Measurements from ENCODE around the gene ELAC1.

ELAC1 gene

GRCh38 chr18:51017140-51017879 is 49.5 kb downstream of the ELAC1 start:
- DNase-seq (ENCODE audit: low read depth, low spot score), result no peak

GRCh38 chr18:51020536-51020935 is 52.7 kb downstream of the ELAC1 start:
- no peak for DNase-seq (ENCODE audit: low read depth, low spot score)

- DNase-seq (ENCODE audit: low read depth, low spot score), result no peak
Measured at GRCh38 chr18:51021226-51021965, 53.6 kb downstream of the ELAC1 start.

GRCh38 chr18:51025512-51025911 is 57.7 kb downstream of the ELAC1 start:
- DNase-seq (ENCODE audit: low read depth, low spot score), result no peak

GRCh38 chr18:51028201-51028805 is 60.5 kb downstream of the ELAC1 start:
- no peak for DNase-seq (ENCODE audit: low read depth, low spot score)

- no peak for DNase-seq (ENCODE audit: low read depth, low spot score)
Measured at GRCh38 chr18:51029378-51029693, 61.5 kb downstream of the ELAC1 start.

GRCh38 chr18:51029694-51030536 is 62.1 kb downstream of the ELAC1 start, which contains the start of gene SMAD4:
SMAD4 (plus strand) TSS chr18:51030213; CDS start chr18:51047047, 16,834 bp downstream.
- peak; percentile 95 for DNase-seq (ENCODE audit: low read depth, low spot score)

GRCh38 chr18:51030537-51031258 is 62.9 kb downstream of the ELAC1 start:
- peak; percentile 46 for DNase-seq (ENCODE audit: low read depth, low spot score)

GRCh38 chr18:51032193-51032592 is 64.4 kb downstream of the ELAC1 start:
- no peak for DNase-seq (ENCODE audit: low read depth, low spot score)

GRCh38 chr18:51037230-51037629 is 69.4 kb downstream of the ELAC1 start:
- DNase-seq (ENCODE audit: low read depth, low spot score), result no peak
